Stimulated activated CD4-positive, alpha-beta T cell treated with anti-CD3 and anti-CD28 coated beads, Interleukin-1b, Interleukin-23, amount 100 ng/mL, for 1 hour (primary cell): ENCODE measurements around the gene NLRC3.

Experiments used
- DNase-seq, 2 donors: peaks; one replicate each; pipeline ENCODE4 v3.0.0-alpha.2; 2020; ENCODE audit warnings: low read depth in 2 of 2

NLRC3 gene

DNA sequence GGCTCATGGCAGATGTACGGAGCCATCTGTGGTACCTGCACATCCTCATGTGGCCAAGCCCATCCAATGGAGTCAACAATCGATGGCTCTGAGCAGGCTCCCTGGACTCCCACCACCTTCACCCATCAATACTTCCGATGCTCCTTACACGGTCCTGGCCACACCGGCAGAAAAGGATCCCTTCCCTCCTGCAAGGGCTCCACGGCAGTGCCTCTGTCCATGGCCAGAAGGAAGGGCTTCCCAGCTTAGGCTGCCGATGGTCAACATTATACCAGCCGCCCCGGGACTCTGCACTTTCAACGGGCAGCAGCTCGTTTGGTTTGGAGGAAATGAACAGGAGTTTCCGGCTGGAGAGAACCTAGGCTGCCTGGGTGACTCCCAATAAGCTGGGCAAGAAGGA, 21.0 kb upstream of the NLRC3 start:
- no peak for DNase-seq

DNA sequence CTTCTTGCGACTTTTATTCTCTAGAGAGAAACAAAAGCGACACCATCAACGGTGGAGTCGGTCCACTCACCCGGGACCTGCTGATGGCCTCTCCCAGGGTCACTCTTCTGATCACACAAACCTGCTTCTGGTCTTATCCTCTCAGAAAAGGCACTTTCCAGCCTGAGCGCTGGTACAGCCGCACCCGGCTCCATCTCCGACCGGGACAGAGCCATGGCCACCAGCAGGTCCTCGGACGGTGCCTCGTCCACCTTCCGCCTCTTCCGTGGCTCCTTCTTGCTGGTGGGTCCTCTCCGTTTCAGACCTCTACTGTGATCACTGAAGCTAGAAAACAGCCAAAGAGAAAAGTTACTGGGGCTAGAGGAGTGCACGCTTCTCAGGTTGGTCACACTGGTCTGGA, 20.5 kb upstream of the NLRC3 start:
- DNase-seq, result no peak

GRCh38 chr16:3597226-3597625, 20.0 kb upstream of the NLRC3 start:
- no peak for DNase-seq

DNA sequence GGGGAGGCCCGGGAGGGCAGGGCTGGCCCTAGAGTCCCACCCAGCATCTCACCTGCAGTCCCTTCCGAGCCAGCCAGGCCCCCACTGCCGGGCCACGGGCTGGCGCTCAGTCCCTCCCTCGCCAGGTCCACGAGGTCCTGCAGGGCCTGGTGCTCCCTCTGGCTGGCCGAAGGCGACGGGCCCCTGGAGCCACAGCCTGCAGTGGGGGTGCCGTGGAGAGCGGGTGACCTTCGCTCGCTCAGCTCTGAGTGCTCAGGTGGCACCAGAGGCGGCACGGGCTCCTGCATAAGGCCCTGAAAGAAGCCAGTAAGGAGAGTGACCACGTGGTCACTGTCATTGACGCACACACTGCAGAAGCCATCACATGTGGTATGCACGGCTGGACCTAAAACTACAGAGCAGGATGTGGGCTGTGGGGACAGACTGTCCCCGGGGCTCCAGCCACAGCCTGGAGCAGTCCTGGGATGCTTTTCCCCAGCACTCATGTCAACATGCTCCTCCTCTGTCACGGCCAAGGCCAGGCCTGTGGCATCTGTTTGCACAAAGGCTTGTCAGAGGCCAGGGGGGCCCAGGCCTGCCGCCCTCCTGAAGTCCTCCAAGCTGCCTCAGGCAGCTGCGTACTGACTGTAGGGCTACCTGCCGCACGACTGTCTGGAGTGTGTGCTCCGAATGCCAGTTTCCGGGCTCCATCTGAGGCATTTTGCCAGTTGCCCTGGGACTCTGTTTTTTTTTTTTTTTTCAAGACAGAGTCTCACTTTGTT, 19.1 kb upstream of the NLRC3 start:
- DNase-seq, result no peak

DNA sequence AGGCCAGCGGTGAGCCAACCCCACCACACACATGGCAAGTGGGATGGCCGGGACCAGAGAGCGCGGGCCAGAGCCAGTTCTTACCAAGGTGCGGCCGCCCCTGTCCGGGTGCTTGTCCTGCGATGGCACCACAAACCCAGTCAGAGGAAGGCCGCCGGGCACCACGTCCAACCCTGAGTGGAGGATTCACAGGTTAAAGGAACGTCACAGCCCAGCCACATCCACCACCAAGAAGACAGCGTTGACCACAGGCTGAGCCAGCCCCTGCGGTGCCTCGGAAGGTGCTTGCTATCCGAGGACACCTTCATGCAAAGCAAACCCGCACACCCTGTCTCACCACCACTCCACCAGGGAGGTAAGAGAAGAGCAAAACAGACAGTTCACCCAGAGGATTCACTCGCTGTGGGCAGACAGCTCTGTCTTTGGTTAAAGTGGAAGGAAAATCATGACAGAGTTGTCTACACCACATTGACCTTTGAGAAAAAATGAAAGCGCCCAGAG, 18.4 kb upstream of the NLRC3 start:
- no peak for DNase-seq

- no peak for DNase-seq
These were observed 17.9 kb upstream of the NLRC3 start for GRCh38 chr16:3595110-3595486.

GRCh38 chr16:3594316-3595109, 17.3 kb upstream of the NLRC3 start:
- DNase-seq, result no peak

- no peak for DNase-seq
These were observed 15.4 kb upstream of the NLRC3 start for GRCh38 chr16:3592559-3592958.

DNA sequence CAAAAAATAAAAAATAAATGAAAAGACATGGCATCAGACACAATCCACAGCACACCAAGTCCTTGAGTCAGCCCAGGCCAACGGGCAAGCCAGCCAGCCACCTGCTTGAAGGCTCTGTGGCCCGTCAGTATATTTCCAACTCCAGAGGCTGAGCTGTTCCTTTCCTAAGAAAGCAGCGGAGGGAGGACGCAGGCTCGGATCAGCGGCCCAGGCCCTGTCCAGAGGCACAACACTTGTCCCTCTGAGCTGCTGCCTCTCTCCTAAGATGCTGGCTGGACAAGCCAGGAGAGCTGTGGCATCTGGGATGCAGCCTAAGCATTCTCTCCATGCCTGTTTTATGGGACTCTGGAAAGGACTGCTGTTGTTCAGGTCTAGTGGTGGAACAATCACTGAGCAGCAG, 14.8 kb upstream of the NLRC3 start:
- DNase-seq, result no peak

- no peak for DNase-seq
These were observed 14.2 kb upstream of the NLRC3 start for GRCh38 chr16:3591436-3591803.

DNA sequence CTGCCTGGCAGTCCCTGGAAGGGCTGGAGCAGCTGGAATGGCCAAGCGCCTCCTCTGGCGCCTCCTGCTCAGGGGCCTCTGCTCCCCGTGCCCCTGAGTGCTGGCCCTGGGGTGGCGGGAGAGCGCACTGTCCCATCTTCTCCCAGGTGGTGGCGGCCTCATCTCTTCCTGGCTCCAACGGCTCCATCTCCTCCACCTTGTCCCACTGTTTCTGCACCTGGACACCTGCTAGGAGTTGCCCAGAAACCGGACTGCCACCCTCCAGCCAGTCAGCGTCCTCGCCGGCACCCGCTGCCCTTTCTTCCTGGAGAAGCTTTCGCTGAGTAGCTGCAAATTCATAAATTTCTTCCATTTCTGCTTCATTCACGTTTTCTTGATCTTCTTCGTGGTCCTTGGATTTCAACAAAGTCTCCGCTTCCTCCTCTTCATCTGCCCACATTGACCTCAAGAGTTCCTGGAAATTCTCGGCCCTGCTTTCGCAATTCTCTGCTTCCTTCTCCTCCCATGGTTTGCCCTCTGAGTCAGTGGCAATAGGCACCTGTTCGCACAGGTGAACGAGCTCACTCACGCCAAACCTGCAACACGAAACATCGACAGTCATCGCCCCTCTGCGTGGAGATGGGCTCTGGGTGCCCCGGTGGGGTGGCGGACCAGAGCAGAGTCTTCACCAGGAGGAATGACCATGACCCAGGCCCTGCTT, 13.7 kb upstream of the NLRC3 start:
- no peak for DNase-seq

- no peak for DNase-seq
These were observed 12.9 kb upstream of the NLRC3 start for GRCh38 chr16:3589991-3590701.

GRCh38 chr16:3589441-3589921, 12.3 kb upstream of the NLRC3 start:
- DNase-seq, result no peak

DNA sequence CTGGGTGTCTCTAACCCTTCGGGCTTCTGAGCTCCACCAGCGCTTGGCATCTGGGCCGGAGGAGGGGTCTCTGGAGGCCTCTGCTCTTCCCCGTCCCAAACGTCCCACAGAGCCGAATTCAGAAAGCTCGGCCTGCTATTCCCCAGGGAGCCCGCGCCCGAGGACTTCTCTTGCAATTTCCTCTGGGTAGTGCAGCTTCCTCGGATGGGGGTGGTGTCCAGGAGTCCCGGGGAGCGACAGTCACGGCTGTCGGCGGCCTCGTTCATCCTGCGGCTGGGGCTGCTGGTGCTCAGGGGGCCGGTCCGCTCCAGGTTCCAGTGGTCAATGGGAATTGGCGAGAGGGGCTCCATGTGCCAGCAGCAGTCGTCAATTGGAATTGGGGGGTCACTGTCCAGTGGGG, 11.8 kb upstream of the NLRC3 start:
- no peak for DNase-seq

DNA sequence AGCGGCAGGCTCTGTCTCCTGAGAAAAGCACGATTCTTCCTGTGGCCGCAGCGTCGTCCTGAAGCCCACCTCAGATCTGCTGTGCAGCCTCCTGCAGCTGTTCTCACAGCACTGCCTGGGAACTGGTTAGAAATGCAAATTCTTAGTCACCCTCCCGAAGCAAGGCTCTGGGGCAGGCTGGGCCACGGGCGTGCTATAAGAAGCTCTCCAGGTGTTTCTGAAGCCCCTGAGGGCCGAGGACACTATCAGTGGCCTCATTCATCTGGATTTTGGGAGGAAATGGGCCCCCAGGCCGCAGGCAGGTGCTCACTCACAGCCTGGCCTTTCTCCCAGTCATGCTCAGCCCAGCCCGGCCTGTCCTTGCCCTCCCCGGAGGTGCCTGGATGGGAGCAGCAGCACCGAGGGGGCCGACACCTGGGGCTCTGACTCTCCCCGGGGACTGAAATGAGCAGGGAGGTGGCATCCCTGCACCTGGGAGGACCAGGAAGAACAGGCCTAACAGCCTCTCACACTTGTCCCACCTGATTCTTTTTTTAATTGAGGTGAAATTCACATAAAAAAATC, 10.4 kb upstream of the NLRC3 start:
- no peak for DNase-seq

DNA sequence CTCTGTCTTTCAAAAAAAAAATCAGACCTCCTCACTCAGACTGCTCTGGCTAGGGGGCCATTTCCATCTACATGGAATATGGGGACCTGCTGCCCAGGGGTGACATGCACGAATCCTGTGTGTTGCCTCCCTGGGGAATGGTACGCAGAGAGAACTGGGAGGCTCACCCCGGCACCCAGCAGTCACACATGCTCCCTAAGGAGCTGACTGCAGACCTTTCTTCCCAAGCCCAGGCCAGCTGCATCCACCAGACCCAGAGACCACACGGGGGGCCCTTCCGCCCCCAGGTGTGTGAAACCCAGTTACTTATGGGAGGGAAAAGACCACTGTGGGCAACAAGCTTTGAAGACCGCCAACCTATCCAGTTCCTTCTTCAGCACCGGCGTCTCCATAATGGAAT, 7.2 kb upstream of the NLRC3 start:
- DNase-seq, result no peak

GRCh38 chr16:3583303-3584038, 6.3 kb upstream of the NLRC3 start:
- no peak for DNase-seq

GRCh38 chr16:3582276-3583165, 5.3 kb upstream of the NLRC3 start:
- DNase-seq, result no peak

- no peak for DNase-seq
These were observed 4.2 kb upstream of the NLRC3 start for GRCh38 chr16:3581392-3581791.

- DNase-seq, result no peak
These were observed 3.5 kb upstream of the NLRC3 start for GRCh38 chr16:3580686-3581085.
